Ishikawa (cell line): ENCODE results near the gene NR5A2.

Experiments
- CEBPB ChIP-seq: IDR thresholded peaks from 2 replicates; pipeline ENCODE4 v1.6.1; 2012
- CREB1 ChIP-seq: IDR thresholded peaks from 2 replicates; pipeline ENCODE4 v1.6.1; 2012; ENCODE audit warnings: low read depth
- NFIC ChIP-seq: IDR thresholded peaks from 2 replicates; pipeline ENCODE4 v1.6.1; 2012
- RAD21 ChIP-seq: IDR thresholded peaks from 2 replicates; pipeline ENCODE4 v1.6.1; 2012; ENCODE audit warnings: low read depth
- TAF1 ChIP-seq: IDR thresholded peaks from 2 replicates; pipeline ENCODE4 v1.6.1; 2012; ENCODE audit warnings: low read depth, mild to moderate bottlenecking
- TEAD4 ChIP-seq: IDR thresholded peaks from 2 replicates; pipeline ENCODE4 v1.6.1; 2012
- YY1 ChIP-seq: IDR thresholded peaks from 2 replicates; pipeline ENCODE4 v1.6.1; 2012; ENCODE audit warnings: low read depth
- ZBTB7A ChIP-seq: IDR thresholded peaks from 2 replicates; pipeline ENCODE4 v1.6.1; 2012; ENCODE audit warnings: low read depth
- TF ChIP-seq, protein P1 (sequence below): IDR thresholded peaks from 2 replicates; pipeline ENCODE4 v1.6.1; 2012
- TF ChIP-seq, protein P2 (sequence below): IDR thresholded peaks from 2 replicates; pipeline ENCODE4 v1.6.1; 2012

DNA sequence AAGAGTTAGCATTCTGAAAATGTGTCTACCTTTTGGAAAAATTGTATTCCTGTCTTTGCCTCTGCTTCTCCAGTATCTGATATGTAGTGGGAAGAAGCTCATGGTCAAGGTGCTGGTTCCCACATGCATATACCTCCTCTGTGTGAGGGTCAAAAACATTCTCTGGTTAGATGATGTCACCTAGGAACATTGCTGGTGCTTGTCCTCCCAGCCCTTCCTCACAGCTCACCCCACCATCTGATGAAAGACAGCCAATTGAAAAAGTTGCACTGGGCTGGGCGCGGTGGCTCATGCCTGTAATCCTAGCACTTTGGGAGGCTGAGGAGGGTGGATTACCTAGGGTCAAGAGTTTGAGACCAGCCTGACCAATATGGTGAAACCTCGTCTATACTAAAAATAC lies 154.4 kb downstream of the NR5A2 start:
- TF ChIP-seq ZBTB7A, result no peak
- TF ChIP-seq, protein P1, sequence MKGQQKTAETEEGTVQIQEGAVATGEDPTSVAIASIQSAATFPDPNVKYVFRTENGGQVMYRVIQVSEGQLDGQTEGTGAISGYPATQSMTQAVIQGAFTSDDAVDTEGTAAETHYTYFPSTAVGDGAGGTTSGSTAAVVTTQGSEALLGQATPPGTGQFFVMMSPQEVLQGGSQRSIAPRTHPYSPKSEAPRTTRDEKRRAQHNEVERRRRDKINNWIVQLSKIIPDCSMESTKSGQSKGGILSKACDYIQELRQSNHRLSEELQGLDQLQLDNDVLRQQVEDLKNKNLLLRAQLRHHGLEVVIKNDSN, result no peak
- TF ChIP-seq CEBPB, result no peak
- no peak for TF ChIP-seq TAF1
- no peak for TF ChIP-seq CREB1
- TF ChIP-seq, protein P2, sequence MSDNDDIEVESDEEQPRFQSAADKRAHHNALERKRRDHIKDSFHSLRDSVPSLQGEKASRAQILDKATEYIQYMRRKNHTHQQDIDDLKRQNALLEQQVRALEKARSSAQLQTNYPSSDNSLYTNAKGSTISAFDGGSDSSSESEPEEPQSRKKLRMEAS, result no peak
- TF ChIP-seq YY1, result no peak
- TF ChIP-seq RAD21, result no peak
- no peak for TF ChIP-seq TEAD4
- no peak for TF ChIP-seq NFIC
